C4-2B (cell line): ENCODE data around the gene CRAMP1.

Experiments
- H3K27ac ChIP-seq: fragments of 450-650 bp; 2 replicates; pipeline ENCODE4 v1.5.1; 2017
- CTCF ChIP-seq: fragments of 450-650 bp; conservative IDR thresholded peaks from 2 replicates; pipeline ENCODE4 v1.5.1; 2017; ENCODE audit warnings: mild to moderate bottlenecking
- ZFX ChIP-seq: fragments of 450-650 bp; IDR thresholded peaks from 2 replicates; pipeline ENCODE4 v1.6.1; 2017

CRAMP1 gene

GRCh38 chr16:1626776-1627175, 14.6 kb downstream of the CRAMP1 start:
- no peak overlapping the region for H3K27ac ChIP-seq
- TF ChIP-seq ZFX (no peak), CTCF (no peak)

- peak overlapping the region; percentile 89 for H3K27ac ChIP-seq
- TF ChIP-seq CTCF (no peak), ZFX (no peak)
Measured at GRCh38 chr16:1630450-1631213, 18.5 kb downstream of the CRAMP1 start.

GRCh38 chr16:1631230-1631629, 19.1 kb downstream of the CRAMP1 start:
- TF ChIP-seq CTCF (no peak), ZFX (no peak)
- H3K27ac ChIP-seq = peak overlapping the region; percentile 89

GRCh38 chr16:1631931-1632637, 19.9 kb downstream of the CRAMP1 start:
- TF ChIP-seq CTCF (no peak), ZFX (no peak)

GRCh38 chr16:1632638-1632970, 20.4 kb downstream of the CRAMP1 start:
- peak overlapping the region; percentile 89 for H3K27ac ChIP-seq
- no peak for TF ChIP-seq CTCF
- no peak for TF ChIP-seq ZFX

More at GRCh38 chr16:1631931-1632637, 19.9 kb downstream of the CRAMP1 start:
- H3K27ac ChIP-seq = peak overlapping the region; percentile 89

- TF ChIP-seq ZFX = no peak
- TF ChIP-seq CTCF = no peak
- H3K27ac ChIP-seq = peak overlapping the region; percentile 89; the same call in 1 of the 2 replicates
Measured at GRCh38 chr16:1633310-1633709, 21.1 kb downstream of the CRAMP1 start.

- TF ChIP-seq ZFX (no peak), CTCF (no peak)
- no peak overlapping the region for H3K27ac ChIP-seq
Measured at GRCh38 chr16:1634541-1634940, 22.4 kb downstream of the CRAMP1 start.
